NB4 (cell line): ENCODE measurements around the gene MYL6.
"Not testable (repeated sequence)": the region's sequence is repeated elsewhere in the genome, so short reads cannot be mapped to it uniquely, and the experiment has no call there.

ENCODE experiments used
- DNase-seq: peaks from one replicate; pipeline ENCODE4 v3.0.0; 2010; ENCODE audit warnings: low read depth
- H3K4me3 ChIP-seq: one replicate; pipeline ENCODE4 v1.5.1; 2011; ENCODE audit warnings: mild to moderate bottlenecking, low read depth, low read length, moderate library complexity
- CTCF ChIP-seq: IDR thresholded peaks from one replicate; pipeline ENCODE4 v1.5.1; 2012; ENCODE audit warnings: low read depth, low read length
- MAX ChIP-seq: IDR thresholded peaks from 2 replicates; pipeline ENCODE4 v1.6.1; 2011; ENCODE audit warnings: low read depth, low read length
- MYC ChIP-seq: IDR thresholded peaks from 2 replicates; pipeline ENCODE4 v1.6.1; 2011; ENCODE audit warnings: low read depth, low read length
- POLR2A ChIP-seq: IDR thresholded peaks from 2 replicates; pipeline ENCODE4 v1.6.1; 2011; ENCODE audit warnings: mild to moderate bottlenecking; ENCODE audit not compliant: insufficient read length; ENCODE audit errors: extremely low read depth

MYL6 gene

GRCh38 chr12:56193025-56193578, 34.9 kb downstream of the MYL6 start:
- peak; percentile 90 for DNase-seq
- no peak overlapping the region for H3K4me3 ChIP-seq

GRCh38 chr12:56196818-56197550, 38.8 kb downstream of the MYL6 start:
- DNase-seq, result not testable (repeated sequence)

More at GRCh38 chr12:56193025-56193578, 34.9 kb downstream of the MYL6 start:
- TF ChIP-seq CTCF, result peak; percentile 84
- TF ChIP-seq MYC, result no peak
- TF ChIP-seq POLR2A, result no peak
- TF ChIP-seq MAX, result no peak

GRCh38 chr12:56197921-56198635, 39.9 kb downstream of the MYL6 start:
- no peak overlapping the region for H3K4me3 ChIP-seq
- no peak for DNase-seq
- TF ChIP-seq MAX (no peak), CTCF (no peak), MYC (no peak), POLR2A (no peak)

More at GRCh38 chr12:56196818-56197550, 38.8 kb downstream of the MYL6 start:
- H3K4me3 ChIP-seq, result not testable (repeated sequence)

- no peak overlapping the region for H3K4me3 ChIP-seq
- no peak for TF ChIP-seq MAX
- TF ChIP-seq POLR2A, result no peak
- TF ChIP-seq MYC, result no peak
- no peak for TF ChIP-seq CTCF
- DNase-seq, result no peak
These were observed 40.7 kb downstream of the MYL6 start for GRCh38 chr12:56198836-56199235.

GRCh38 chr12:56202366-56202765, 44.2 kb downstream of the MYL6 start:
- TF ChIP-seq MAX, result no peak
- H3K4me3 ChIP-seq, result no peak overlapping the region
- DNase-seq, result peak; percentile 37

GRCh38 chr12:56202838-56203237, 44.7 kb downstream of the MYL6 start:
- H3K4me3 ChIP-seq, result no peak overlapping the region
- TF ChIP-seq MAX (no peak), CTCF (no peak), POLR2A (no peak), MYC (no peak)
- DNase-seq, result no peak
